ENCODE data around the gene PAX5.

- TF ChIP-seq POLR2AphosphoS5 (IDR thresholded peaks at IDR 0.05; ENCODE audit: low read depth, low read length) (no peak), SIN3A (IDR thresholded peaks at IDR 0.05; ENCODE audit: borderline replicate concordance, insufficient read depth, low read length) (no peak), TAF1 (IDR thresholded peaks at IDR 0.05; ENCODE audit: borderline replicate concordance, insufficient read depth, low read length) (no peak), REST (IDR thresholded peaks at IDR 0.05; ENCODE audit: insufficient read depth in 1 of 2, low read depth in 2 of 2, low read length in 2 of 2) (no peak)
Measured at GRCh38 chr9:37010976-37011375, 23.1 kb downstream of the PAX5 start.

All from PFSK-1 (cell line).